Activated T-helper 17 cell treated with anti-CD3 and anti-CD28 coated beads, Interleukin-2, amount 50 U/mL, for 72 hours (primary cell): ENCODE data around the gene TSPOAP1. TPM values are rescaled to one million over a fixed set of nuclear protein-coding genes. Genes with fewer than 3 reads are reported as not detected.
A peak's percentile ranks its signal among the peaks of the same experiment; 100 is the strongest.
"Not testable (repeated sequence)": the region's sequence is repeated elsewhere in the genome, so short reads cannot be mapped to it uniquely, and the experiment has no call there.

ENCODE experiments used
- ATAC-seq: fragments of 150-1000 bp; cut with Tn5 transposase; replicated peaks from 2 replicates; pipeline ENCODE4 v1.10.0; 2021; ENCODE audit warnings: mild to moderate bottlenecking, moderate library complexity
- H3K27ac Mint-ChIP-seq: one replicate; pipeline ENCODE4 v1.8.0; 2022; ENCODE audit warnings: mixed read lengths
- H3K27me3 Mint-ChIP-seq: one replicate; pipeline ENCODE4 v1.8.0; 2022; ENCODE audit warnings: mixed read lengths
- H3K36me3 Mint-ChIP-seq: one replicate; pipeline ENCODE4 v1.8.0; 2022; ENCODE audit warnings: low read depth, mild to moderate bottlenecking, mixed read lengths
- H3K4me1 Mint-ChIP-seq: one replicate; pipeline ENCODE4 v1.8.0; 2022; ENCODE audit warnings: mixed read lengths
- H3K4me3 Mint-ChIP-seq: one replicate; pipeline ENCODE4 v1.8.0; 2022; ENCODE audit warnings: mild to moderate bottlenecking, mixed read lengths
- H3K9me3 Mint-ChIP-seq: one replicate; pipeline ENCODE4 v1.8.0; 2022; ENCODE audit warnings: mixed read lengths
- total RNA-seq, 2 donors: library from RNA; stranded (reverse); gene quantifications; one replicate each; pipeline ENCODE4 v1.2.3, GENCODE V29; 2022

TSPOAP1 gene
- total RNA-seq, 2 donors from 2014 or later: 97.2 to 107 TPM

GRCh38 chr17:58353389-58353825 lies 24.8 kb upstream of the TSPOAP1 start:
- H3K27ac Mint-ChIP-seq: peak overlapping the region; percentile 96
- ATAC-seq: no peak
- H3K4me3 Mint-ChIP-seq: peak overlapping the region; percentile 98
- peaks cover 16% of the 10 kb centered on the region for H3K4me1 Mint-ChIP-seq
- H3K36me3 Mint-ChIP-seq: peaks cover 48% of the 10 kb centered on the region
- H3K27me3 Mint-ChIP-seq: no peaks in the 10 kb centered on the region
- H3K9me3 Mint-ChIP-seq: no peaks in the 10 kb centered on the region

- peaks cover 22% of the 10 kb centered on the region for H3K4me1 Mint-ChIP-seq
Measured at GRCh38 chr17:58352596-58353388, 24.2 kb upstream of the TSPOAP1 start.

GRCh38 chr17:58351831-58352595 lies 23.4 kb upstream of the TSPOAP1 start, which contains the start of gene SUPT4H1:
TSS of gene SUPT4H1 (minus strand) at chr17:58352201. CDS start at chr17:58352135, 66 bp downstream.
- peaks cover 28% of the 10 kb centered on the region for H3K4me1 Mint-ChIP-seq

More at GRCh38 chr17:58352596-58353388, 24.2 kb upstream of the TSPOAP1 start:
- no peaks in the 10 kb centered on the region for H3K9me3 Mint-ChIP-seq
- peak overlapping the region; percentile 98 for H3K4me3 Mint-ChIP-seq
- H3K36me3 Mint-ChIP-seq: peaks cover 54% of the 10 kb centered on the region
- peak; percentile 9 for ATAC-seq
- no peaks in the 10 kb centered on the region for H3K27me3 Mint-ChIP-seq
- peak overlapping the region; percentile 96 for H3K27ac Mint-ChIP-seq

GRCh38 chr17:58351182-58351581 lies 22.6 kb upstream of the TSPOAP1 start:
- Mint-ChIP-seq H3K4me3 (peak overlapping the region; percentile 98), H3K36me3 (peaks cover 70% of the 10 kb centered on the region), H3K9me3 (no peaks in the 10 kb centered on the region), H3K27me3 (no peaks in the 10 kb centered on the region), H3K27ac (peak overlapping the region; percentile 96), H3K4me1 (peaks cover 35% of the 10 kb centered on the region)
- ATAC-seq: peak; percentile 13

More at GRCh38 chr17:58351831-58352595, 23.4 kb upstream of the TSPOAP1 start, which contains the start of gene SUPT4H1:
- Mint-ChIP-seq H3K36me3 (peaks cover 61% of the 10 kb centered on the region), H3K9me3 (no peaks in the 10 kb centered on the region), H3K27ac (peak within 1 kb of the TSS; percentile 96), H3K4me3 (peak within 1 kb of the TSS; percentile 98), H3K27me3 (no peaks in the 10 kb centered on the region)
- ATAC-seq: peak; percentile 93

GRCh38 chr17:58348038-58348437 lies 19.4 kb upstream of the TSPOAP1 start:
- Mint-ChIP-seq H3K36me3 (peaks cover 98% of the 10 kb centered on the region), H3K4me3 (peak overlapping the region; percentile 98), H3K9me3 (no peaks in the 10 kb centered on the region), H3K27me3 (no peaks in the 10 kb centered on the region), H3K27ac (peak overlapping the region; percentile 100), H3K4me1 (peaks cover 47% of the 10 kb centered on the region)
- no peak for ATAC-seq

- Mint-ChIP-seq H3K9me3 (no peaks in the 10 kb centered on the region), H3K27ac (peak overlapping the region; percentile 100), H3K4me3 (peak overlapping the region; percentile 98), H3K4me1 (peaks cover 51% of the 10 kb centered on the region), H3K27me3 (no peaks in the 10 kb centered on the region), H3K36me3 (peaks cover 100% of the 10 kb centered on the region)
- no peak for ATAC-seq
Measured at GRCh38 chr17:58345500-58345899, 16.9 kb upstream of the TSPOAP1 start.

GRCh38 chr17:58344791-58345157 lies 16.2 kb upstream of the TSPOAP1 start:
- no peaks in the 10 kb centered on the region for H3K9me3 Mint-ChIP-seq
- peaks cover 50% of the 10 kb centered on the region for H3K4me1 Mint-ChIP-seq
- peak; percentile 65 for ATAC-seq
- peak overlapping the region; percentile 98 for H3K4me3 Mint-ChIP-seq
- no peaks in the 10 kb centered on the region for H3K27me3 Mint-ChIP-seq
- peaks cover 100% of the 10 kb centered on the region for H3K36me3 Mint-ChIP-seq
- peak overlapping the region; percentile 100 for H3K27ac Mint-ChIP-seq

- H3K9me3 Mint-ChIP-seq: no peaks in the 10 kb centered on the region
- no peaks in the 10 kb centered on the region for H3K27me3 Mint-ChIP-seq
- peak overlapping the region; percentile 98 for H3K4me3 Mint-ChIP-seq
- peak; percentile 86 for ATAC-seq
- H3K27ac Mint-ChIP-seq: peak overlapping the region; percentile 100
- peaks cover 100% of the 10 kb centered on the region for H3K36me3 Mint-ChIP-seq
- peaks cover 46% of the 10 kb centered on the region for H3K4me1 Mint-ChIP-seq
Measured at GRCh38 chr17:58344047-58344790, 15.6 kb upstream of the TSPOAP1 start.

- peaks cover 38% of the 10 kb centered on the region for H3K4me1 Mint-ChIP-seq
- H3K27ac Mint-ChIP-seq: peak overlapping the region; percentile 100
- H3K9me3 Mint-ChIP-seq: no peaks in the 10 kb centered on the region
- no peak for ATAC-seq
- H3K27me3 Mint-ChIP-seq: no peaks in the 10 kb centered on the region
- H3K4me3 Mint-ChIP-seq: peak overlapping the region; percentile 98
- H3K36me3 Mint-ChIP-seq: peaks cover 100% of the 10 kb centered on the region
Measured at GRCh38 chr17:58343131-58343530, 14.5 kb upstream of the TSPOAP1 start.

GRCh38 chr17:58341861-58342475 lies 13.4 kb upstream of the TSPOAP1 start:
- peaks cover 28% of the 10 kb centered on the region for H3K4me1 Mint-ChIP-seq
- peak overlapping the region; percentile 100 for H3K27ac Mint-ChIP-seq
- H3K36me3 Mint-ChIP-seq: peaks cover 100% of the 10 kb centered on the region

GRCh38 chr17:58341136-58341860 lies 12.7 kb upstream of the TSPOAP1 start:
- H3K9me3 Mint-ChIP-seq, ATAC-seq, H3K27me3 Mint-ChIP-seq: not testable (repeated sequence)
- Mint-ChIP-seq H3K27ac (peak overlapping the region; percentile 100), H3K4me3 (peak overlapping the region; percentile 98), H3K4me1 (peaks cover 23% of the 10 kb centered on the region), H3K36me3 (peaks cover 100% of the 10 kb centered on the region)

More at GRCh38 chr17:58341861-58342475, 13.4 kb upstream of the TSPOAP1 start:
- ATAC-seq: no peak
- no peaks in the 10 kb centered on the region for H3K9me3 Mint-ChIP-seq
- H3K27me3 Mint-ChIP-seq: no peaks in the 10 kb centered on the region
- peak overlapping the region; percentile 98 for H3K4me3 Mint-ChIP-seq

- peaks cover 19% of the 10 kb centered on the region for H3K4me1 Mint-ChIP-seq
- no peak for ATAC-seq
- H3K9me3 Mint-ChIP-seq: no peaks in the 10 kb centered on the region
- H3K27ac Mint-ChIP-seq: peak overlapping the region; percentile 100
- peaks cover 100% of the 10 kb centered on the region for H3K36me3 Mint-ChIP-seq
- peak overlapping the region; percentile 98 for H3K4me3 Mint-ChIP-seq
- H3K27me3 Mint-ChIP-seq: no peaks in the 10 kb centered on the region
Measured at GRCh38 chr17:58340405-58340876, 11.8 kb upstream of the TSPOAP1 start.

GRCh38 chr17:58339755-58340404 lies 11.3 kb upstream of the TSPOAP1 start:
- Mint-ChIP-seq H3K9me3 (no peaks in the 10 kb centered on the region), H3K36me3 (peaks cover 100% of the 10 kb centered on the region), H3K27me3 (no peaks in the 10 kb centered on the region), H3K4me1 (peaks cover 15% of the 10 kb centered on the region), H3K4me3 (peak overlapping the region; percentile 98), H3K27ac (peak overlapping the region; percentile 100)
- ATAC-seq: no peak
